ENCODE measurements around the gene EIF2B2. TPM values are rescaled to one million over a fixed set of nuclear protein-coding genes. Genes with fewer than 3 reads are reported as not detected.
A peak's percentile ranks its signal among the peaks of the same experiment; 100 is the strongest.

Gene EIF2B2
- total RNA-seq, 1 donor: 34.2 TPM

DNA sequence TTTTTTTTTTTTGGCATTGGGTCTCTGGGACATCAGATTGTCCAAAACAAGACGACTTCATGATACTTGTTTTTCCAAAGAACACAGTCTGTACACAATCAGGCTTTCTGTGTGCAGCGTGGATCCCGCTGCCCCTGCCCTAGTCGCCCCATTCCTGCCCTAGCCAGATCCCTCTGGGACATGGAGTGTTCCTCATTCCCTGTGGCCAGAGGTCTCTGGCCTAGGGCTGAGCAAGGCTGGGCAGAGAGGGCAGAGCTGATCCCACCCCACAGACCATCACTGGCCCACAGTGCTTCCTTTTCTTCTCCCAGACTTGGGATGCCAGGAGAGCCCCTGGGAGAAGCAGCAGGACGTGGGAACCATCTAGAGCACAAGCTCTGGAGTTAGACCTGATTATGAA is 20.9 kb upstream of the EIF2B2 start:
- TF ChIP-seq, protein P1, sequence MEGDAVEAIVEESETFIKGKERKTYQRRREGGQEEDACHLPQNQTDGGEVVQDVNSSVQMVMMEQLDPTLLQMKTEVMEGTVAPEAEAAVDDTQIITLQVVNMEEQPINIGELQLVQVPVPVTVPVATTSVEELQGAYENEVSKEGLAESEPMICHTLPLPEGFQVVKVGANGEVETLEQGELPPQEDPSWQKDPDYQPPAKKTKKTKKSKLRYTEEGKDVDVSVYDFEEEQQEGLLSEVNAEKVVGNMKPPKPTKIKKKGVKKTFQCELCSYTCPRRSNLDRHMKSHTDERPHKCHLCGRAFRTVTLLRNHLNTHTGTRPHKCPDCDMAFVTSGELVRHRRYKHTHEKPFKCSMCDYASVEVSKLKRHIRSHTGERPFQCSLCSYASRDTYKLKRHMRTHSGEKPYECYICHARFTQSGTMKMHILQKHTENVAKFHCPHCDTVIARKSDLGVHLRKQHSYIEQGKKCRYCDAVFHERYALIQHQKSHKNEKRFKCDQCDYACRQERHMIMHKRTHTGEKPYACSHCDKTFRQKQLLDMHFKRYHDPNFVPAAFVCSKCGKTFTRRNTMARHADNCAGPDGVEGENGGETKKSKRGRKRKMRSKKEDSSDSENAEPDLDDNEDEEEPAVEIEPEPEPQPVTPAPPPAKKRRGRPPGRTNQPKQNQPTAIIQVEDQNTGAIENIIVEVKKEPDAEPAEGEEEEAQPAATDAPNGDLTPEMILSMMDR (IDR thresholded peaks at IDR 0.05; ENCODE audit: insufficient read depth, low read length): no peak
- no peak for DNase-seq (ENCODE audit: low read depth)
- H3K4me3 ChIP-seq (ENCODE audit: low read depth, low read length): no peak overlapping the region

DNA sequence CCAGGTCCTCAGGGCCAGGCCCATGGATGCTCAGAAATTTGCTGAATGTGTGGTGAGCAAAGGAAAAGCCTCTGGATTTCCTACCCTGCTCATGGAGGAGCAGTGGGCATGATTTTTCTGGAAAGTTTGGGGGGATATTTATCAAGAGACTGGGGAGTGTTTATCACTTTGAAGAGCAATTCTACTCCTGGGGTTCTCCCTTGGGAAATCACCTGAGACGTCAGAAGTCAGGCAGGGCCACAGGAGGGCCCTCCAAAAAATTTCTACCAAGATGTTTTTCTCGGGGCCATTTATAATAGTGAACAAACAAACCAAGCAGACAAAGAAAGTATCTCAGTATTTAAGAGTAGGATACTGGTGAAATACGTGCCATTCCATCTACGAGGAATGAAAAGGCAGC is 20.1 kb upstream of the EIF2B2 start:
- TF ChIP-seq, protein P1 (IDR thresholded peaks at IDR 0.05; ENCODE audit: insufficient read depth, low read length): no peak
- no peak for DNase-seq (ENCODE audit: low read depth)
- no peak overlapping the region for H3K4me3 ChIP-seq (ENCODE audit: low read depth, low read length)

DNA sequence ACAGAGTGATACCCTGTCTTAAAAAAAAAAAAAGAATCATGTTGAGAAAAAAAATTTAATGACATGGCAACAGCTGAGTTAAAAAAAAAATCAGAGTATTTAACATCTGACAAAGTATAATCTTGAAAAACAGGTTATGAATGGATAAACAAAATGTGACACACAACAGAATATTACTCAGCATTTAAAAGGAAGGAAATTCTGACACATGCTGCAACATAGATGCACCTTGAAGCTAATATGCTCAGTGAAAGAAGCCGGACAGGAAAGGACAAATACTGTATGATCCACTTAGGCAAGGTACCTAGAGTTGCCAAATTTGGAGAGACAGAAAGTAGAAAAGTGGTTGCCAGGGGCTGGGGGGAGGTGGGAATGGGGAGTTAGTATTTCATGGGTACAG is 19.4 kb upstream of the EIF2B2 start:
- no peak for DNase-seq (ENCODE audit: low read depth)
- TF ChIP-seq, protein P1 (IDR thresholded peaks at IDR 0.05; ENCODE audit: insufficient read depth, low read length): no peak
- no peak overlapping the region for H3K4me3 ChIP-seq (ENCODE audit: low read depth, low read length)

DNA sequence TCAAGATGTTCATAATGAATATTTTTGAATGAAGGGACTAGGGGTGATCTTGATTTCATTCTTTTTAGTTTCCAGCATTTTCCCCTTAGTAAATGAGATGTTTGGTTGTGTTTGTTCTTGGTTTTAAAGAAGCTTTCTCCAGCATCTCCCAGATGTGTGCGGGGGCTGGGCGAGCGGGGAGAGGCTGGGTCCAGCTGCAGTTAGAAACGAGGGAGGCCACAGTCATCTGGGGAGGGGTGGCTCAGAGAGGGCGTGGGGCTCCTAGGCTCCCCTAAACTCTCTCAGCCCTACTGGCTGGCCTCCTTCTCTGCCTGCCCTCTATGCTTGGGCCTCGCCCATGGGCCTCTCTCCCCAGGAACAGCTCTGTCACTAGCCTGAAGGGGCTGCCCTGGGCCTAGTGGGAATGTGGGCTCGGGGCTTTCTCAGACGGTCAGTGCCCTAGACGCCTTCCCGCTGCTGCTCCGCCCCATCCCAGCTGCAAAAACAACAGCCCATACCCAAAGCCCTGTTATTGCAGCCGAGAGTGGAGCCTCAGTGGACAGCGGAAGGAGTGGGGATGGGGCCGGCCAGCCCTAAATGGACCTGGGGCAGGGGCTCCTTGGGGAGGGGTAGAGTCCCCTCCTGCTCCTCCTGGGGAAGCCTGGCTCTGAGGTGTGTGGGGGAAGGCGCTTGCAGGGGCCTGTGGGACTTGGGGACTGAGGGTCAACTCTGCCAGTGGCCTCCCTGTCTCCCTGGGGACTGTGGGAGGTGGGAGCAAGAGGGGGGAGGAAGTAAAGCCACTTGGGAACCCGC is 18.3 kb upstream of the EIF2B2 start:
- TF ChIP-seq, protein P1 (IDR thresholded peaks at IDR 0.05; ENCODE audit: insufficient read depth, low read length): no peak
- no peak for DNase-seq (ENCODE audit: low read depth)

DNA sequence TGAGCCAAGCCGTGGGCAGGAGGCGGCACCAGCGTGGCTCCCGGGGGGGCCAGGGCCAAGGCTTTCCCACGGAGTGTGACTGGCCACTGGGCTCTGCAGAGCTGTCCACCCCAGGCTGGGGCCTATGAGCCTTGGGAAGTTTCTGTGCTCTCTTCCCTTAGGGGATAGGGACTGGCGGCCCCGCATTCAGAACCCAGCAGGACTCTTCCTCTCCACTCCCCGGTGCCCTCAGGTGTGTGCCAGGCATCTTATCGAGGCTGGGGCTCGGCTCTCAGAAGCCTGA is 17.8 kb upstream of the EIF2B2 start:
- H3K4me3 ChIP-seq (ENCODE audit: low read depth, low read length): no peak overlapping the region
- DNase-seq (ENCODE audit: low read depth): no peak
- TF ChIP-seq, protein P1 (IDR thresholded peaks at IDR 0.05; ENCODE audit: insufficient read depth, low read length): no peak

More for the DNA sequence above, 18.3 kb upstream of the EIF2B2 start:
- no peak overlapping the region for H3K4me3 ChIP-seq (ENCODE audit: low read depth, low read length)

DNA sequence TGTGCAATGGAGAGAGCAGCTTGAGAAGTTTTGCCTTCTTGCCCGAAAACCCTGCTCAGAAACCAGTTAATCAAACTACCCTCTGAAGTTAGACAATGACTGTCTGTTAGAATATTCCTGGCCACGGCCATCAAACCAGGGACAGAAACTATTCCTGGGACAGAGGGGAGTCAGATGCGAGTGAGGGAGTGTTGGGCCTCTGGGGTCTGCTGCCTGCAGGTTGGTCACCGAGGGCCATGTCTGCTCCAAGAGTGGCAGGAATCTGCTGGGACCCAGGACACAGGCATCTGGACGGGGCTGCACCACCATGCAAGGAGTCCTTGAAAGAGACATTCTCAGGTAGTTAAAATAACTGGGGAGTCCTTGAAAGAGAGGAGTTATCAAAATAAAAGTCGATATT is 16.9 kb upstream of the EIF2B2 start:
- TF ChIP-seq, protein P1 (IDR thresholded peaks at IDR 0.05; ENCODE audit: insufficient read depth, low read length): no peak
- no peak for DNase-seq (ENCODE audit: low read depth)
- no peak overlapping the region for H3K4me3 ChIP-seq (ENCODE audit: low read depth, low read length)

DNA sequence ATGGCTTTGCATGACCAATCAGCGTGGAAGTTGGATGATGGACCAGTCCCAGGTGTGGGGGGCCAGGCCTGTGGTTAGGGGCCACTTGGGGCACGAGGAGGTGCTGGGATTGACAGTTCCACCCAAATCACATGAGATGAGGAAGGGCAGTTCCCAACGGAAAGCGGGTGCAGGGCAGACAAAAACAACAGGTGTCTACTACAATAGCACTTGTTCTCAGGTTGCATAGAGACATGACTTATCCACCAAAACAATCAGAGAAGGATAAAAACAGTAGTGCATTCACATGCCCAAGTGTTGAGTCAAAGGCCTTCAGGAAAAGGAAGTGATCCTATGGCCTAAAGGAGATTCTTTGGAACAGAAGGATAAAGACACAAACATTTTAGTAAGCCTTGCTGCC is 14.6 kb upstream of the EIF2B2 start:
- TF ChIP-seq, protein P1 (IDR thresholded peaks at IDR 0.05; ENCODE audit: insufficient read depth, low read length): no peak
- no peak overlapping the region for H3K4me3 ChIP-seq (ENCODE audit: low read depth, low read length)
- DNase-seq (ENCODE audit: low read depth): peak; percentile 52
